ENCODE data around the gene RARG. TPM values are rescaled to one million over a fixed set of nuclear protein-coding genes. Genes with fewer than 3 reads are reported as not detected.
A peak's percentile ranks its signal among the peaks of the same experiment; 100 is the strongest.

RARG gene
- total and polyA plus RNA-seq, 2 donors (not counting 3 experiments of a cell fraction or from before 2014, with no cell fraction given) = 9.9 to 19.5 TPM

DNA sequence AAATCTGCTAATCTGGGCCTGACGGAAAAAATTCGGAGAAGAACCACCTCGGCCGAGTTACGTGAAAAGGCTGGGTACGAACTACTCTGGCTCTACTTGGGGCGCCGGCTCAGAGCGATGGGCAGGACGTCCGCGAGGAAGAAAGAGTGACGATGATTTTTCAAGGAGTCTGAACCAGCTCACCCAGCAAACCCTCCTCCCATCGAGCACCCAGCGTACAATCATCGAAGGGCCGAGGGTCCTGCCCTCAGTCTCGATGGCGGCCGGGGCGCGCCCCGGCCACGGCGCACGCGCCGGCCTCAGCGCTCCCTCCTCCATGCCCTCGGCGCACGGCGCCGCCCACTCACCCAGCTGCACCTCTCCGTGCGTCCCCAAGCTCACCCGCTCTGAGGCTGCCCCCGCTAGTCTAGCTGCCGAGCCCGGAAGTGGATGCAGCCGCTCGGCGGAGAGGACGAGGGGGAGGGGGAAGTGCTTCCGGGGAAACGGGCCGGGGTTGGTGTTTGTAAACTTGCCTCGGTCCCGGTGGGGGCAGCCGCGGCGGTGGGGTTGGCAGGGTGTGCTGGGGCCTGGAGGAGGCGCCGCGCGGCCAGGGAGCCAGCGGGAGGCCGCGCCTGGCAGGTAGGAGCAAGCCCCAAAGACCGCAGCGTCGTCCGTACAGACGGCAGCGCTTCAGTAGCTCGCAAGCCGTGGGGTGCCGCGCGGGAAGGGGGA is 51.6 kb downstream of the RARG start, which contains the start of the genes CSAD and ZNF740:
CSAD (minus strand) TSS at position 706 of the 711 bp plus-strand sequence. CDS start 7,455 bp downstream, outside the sequence.
ZNF740 (plus strand) TSS at position 503 of the 711 bp plus-strand sequence. CDS start 1,262 bp downstream, outside the sequence.
- Histone ChIP-seq H3K9ac (replicated peaks; ENCODE audit: extremely low read depth, insufficient read depth, low read length) (peak within 1 kb of the TSS; percentile 80), H3K27me3 (ENCODE audit: control insufficient read depth in 2 of 2, insufficient read depth in 2 of 2, low read length in 2 of 2) (no peaks in the 10 kb centered on the region), H3K4me2 (ENCODE audit: insufficient read depth, low read length) (peak within 1 kb of the TSS; percentile 74), H3K4me1 (ENCODE audit: control insufficient read depth, extremely low read depth, insufficient read depth, low read length) (peaks cover 22% of the 10 kb centered on the region), H3K27ac (ENCODE audit: insufficient read depth, low read depth, low read length) (peak within 1 kb of the TSS; percentile 50), H3K36me3 (ENCODE audit: control insufficient read depth in 2 of 2, extremely low read depth in 1 of 2, insufficient read depth in 2 of 2, low read length in 2 of 2) (peaks cover 5 to 8% of the 10 kb centered on the region in 2 experiments), H2AFZ (ENCODE audit: low read depth, low read length) (peak within 1 kb of the TSS; percentile 71), H4K20me1 (replicated peaks; ENCODE audit: control insufficient read depth, extremely low read depth, insufficient read depth, low read length) (no peaks in the 10 kb centered on the region), H3K79me2 (ENCODE audit: control insufficient read depth, insufficient read depth, low read length) (peaks cover 20% of the 10 kb centered on the region), H3K9me3 (replicated peaks; ENCODE audit: control insufficient read depth, insufficient read depth, low read length) (no peaks in the 10 kb centered on the region), H3K4me3 (replicated peaks in 1 of 3; ENCODE audit: insufficient read depth in 1 of 3, low read depth in 1 of 3, low read length in 3 of 3) (peak within 1 kb of the TSS; percentile 60 to 91 (median 73)), H3K9me1 (replicated peaks; ENCODE audit: control insufficient read depth, extremely low read depth, insufficient read depth, low read length) (no peaks in the 10 kb centered on the region)
- dilution Hi-C loops (cut with MboI; ENCODE audit: extremely low pct_ligation_motif_present, low sequenced_read_pairs) = loop anchor here (10.0 kb wide), 1 partner anchor 46 kb away; no protein-coding TSS in a partner anchor
- POLR2A ChIA-PET = interaction anchor here (0.7 to 1.0 kb wide), 2 partner anchors 9 to 101 kb away, joined by 3 to 4 read pairs; partner anchors contain the start of gene SPRYD3
- intact Hi-C loops (cut with micrococcal nuclease) = loop anchor here (1.0 to 2.0 kb wide), 3 partner anchors 22 to 102 kb away; partner anchors contain the start of gene SPRYD3
- FAIRE-seq = peak; percentile 91
- CTCF ChIA-PET = interaction anchor here (1.0 to 5.6 kb wide), 13 partner anchors 9 to 141 kb away, joined by 3 to 36 read pairs (median 5); partner anchors contain the start of genes AAAS, ESPL1 and SPRYD3
- peak; percentile 96 for DNase-seq (ENCODE audit: low read depth, low spot score)
- TF ChIP-seq JUN (IDR thresholded peaks at IDR 0.05; ENCODE audit: borderline replicate concordance, insufficient read depth, insufficient read length, low read depth) = no peak
- TF ChIP-seq, protein P1, sequence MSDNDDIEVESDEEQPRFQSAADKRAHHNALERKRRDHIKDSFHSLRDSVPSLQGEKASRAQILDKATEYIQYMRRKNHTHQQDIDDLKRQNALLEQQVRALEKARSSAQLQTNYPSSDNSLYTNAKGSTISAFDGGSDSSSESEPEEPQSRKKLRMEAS (IDR thresholded peaks at IDR 0.05; ENCODE audit: insufficient read depth, insufficient read length) = peak; percentile 24
- no peak for TF ChIP-seq FOS (IDR thresholded peaks at IDR 0.05; ENCODE audit: borderline replicate concordance, insufficient read depth, low read length)
- no peak for TF ChIP-seq GATA2 (IDR thresholded peaks at IDR 0.05; ENCODE audit: insufficient read depth, insufficient read length, low read depth, low read length)
- no peak for TF ChIP-seq MYC (IDR thresholded peaks at IDR 0.05; ENCODE audit: low read depth, low read length)
- peak; percentile 54 for TF ChIP-seq POLR2AphosphoS5 (IDR thresholded peaks at IDR 0.05; ENCODE audit: insufficient read depth, low read depth, low read length)
- peak; percentile 87 for TF ChIP-seq POLR2A (IDR thresholded peaks at IDR 0.05; ENCODE audit: low read depth, low read length)
- TF ChIP-seq EZH2 (IDR thresholded peaks at IDR 0.05; ENCODE audit: borderline replicate concordance, low read depth, low read length, severe bottlenecking) = no peak
- TF ChIP-seq, protein P2, sequence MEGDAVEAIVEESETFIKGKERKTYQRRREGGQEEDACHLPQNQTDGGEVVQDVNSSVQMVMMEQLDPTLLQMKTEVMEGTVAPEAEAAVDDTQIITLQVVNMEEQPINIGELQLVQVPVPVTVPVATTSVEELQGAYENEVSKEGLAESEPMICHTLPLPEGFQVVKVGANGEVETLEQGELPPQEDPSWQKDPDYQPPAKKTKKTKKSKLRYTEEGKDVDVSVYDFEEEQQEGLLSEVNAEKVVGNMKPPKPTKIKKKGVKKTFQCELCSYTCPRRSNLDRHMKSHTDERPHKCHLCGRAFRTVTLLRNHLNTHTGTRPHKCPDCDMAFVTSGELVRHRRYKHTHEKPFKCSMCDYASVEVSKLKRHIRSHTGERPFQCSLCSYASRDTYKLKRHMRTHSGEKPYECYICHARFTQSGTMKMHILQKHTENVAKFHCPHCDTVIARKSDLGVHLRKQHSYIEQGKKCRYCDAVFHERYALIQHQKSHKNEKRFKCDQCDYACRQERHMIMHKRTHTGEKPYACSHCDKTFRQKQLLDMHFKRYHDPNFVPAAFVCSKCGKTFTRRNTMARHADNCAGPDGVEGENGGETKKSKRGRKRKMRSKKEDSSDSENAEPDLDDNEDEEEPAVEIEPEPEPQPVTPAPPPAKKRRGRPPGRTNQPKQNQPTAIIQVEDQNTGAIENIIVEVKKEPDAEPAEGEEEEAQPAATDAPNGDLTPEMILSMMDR (IDR thresholded peaks at IDR 0.05; ENCODE audit: extremely low read depth in 1 of 2, insufficient read depth in 1 of 2, low read depth in 1 of 2, low read length in 2 of 2) = no peak
- no TSS peak for BruUV-seq (replicated peaks)
